ENCODE data around the gene PCDH9. TPM values are rescaled to one million over a fixed set of nuclear protein-coding genes. Genes with fewer than 3 reads are reported as not detected.

PCDH9 gene
- total and polyA plus RNA-seq, 7 experiments from 2014 or later = 0.08 to 1.3 (median 0.21) TPM

- Histone ChIP-seq H3K9me3 (ENCODE audit: control insufficient read depth in 2 of 3, low read length in 3 of 3) (no peaks in the 10 kb centered on the region), H3K27me3 (ENCODE audit: control insufficient read depth in 2 of 2, insufficient read depth in 2 of 2, low read length in 2 of 2) (no peaks in the 10 kb centered on the region), H3K36me3 (ENCODE audit: control insufficient read depth in 2 of 3, insufficient read depth in 3 of 3, low read length in 3 of 3) (no peaks in the 10 kb centered on the region), H3K27ac (ENCODE audit: low read depth, low read length) (no peak overlapping the region), H3K4me3 (ENCODE audit: low read length) (no peak overlapping the region), H3K4me1 (ENCODE audit: control insufficient read depth in 2 of 2, insufficient read depth in 2 of 2, low read length in 2 of 2) (no peaks in the 10 kb centered on the region)
- H3K9me3 Mint-ChIP-seq = peaks cover 0 to 5% (median 0%) of the 10 kb centered on the region in 11 donors
- ChIA-PET CTCF (no interaction called here), POLR2A (no interaction called here)
- ATAC-seq = no peak
- no peaks in the 10 kb centered on the region for H3K36me3 Mint-ChIP-seq
- no peak overlapping the region for H3K27ac Mint-ChIP-seq
- intact Hi-C loops (cut with micrococcal nuclease) = no loop called here
- no peak overlapping the region for H3K4me3 Mint-ChIP-seq
- no peaks in the 10 kb centered on the region for H3K4me1 Mint-ChIP-seq
- H3K27me3 Mint-ChIP-seq = no peaks in the 10 kb centered on the region
- no peak for DNase-seq
Observed at GRCh38 chr13:66557357-66557756, 672.8 kb downstream of the PCDH9 start.

- Mint-ChIP-seq H3K27ac (no peak overlapping the region), H3K4me3 (no peak overlapping the region), H3K4me1 (no peaks in the 10 kb centered on the region), H3K9me3 (peaks cover 0 to 5% (median 0%) of the 10 kb centered on the region in 11 donors), H3K27me3 (no peaks in the 10 kb centered on the region), H3K36me3 (no peaks in the 10 kb centered on the region)
- Histone ChIP-seq H3K36me3 (ENCODE audit: control insufficient read depth in 2 of 3, insufficient read depth in 3 of 3, low read length in 3 of 3) (no peaks in the 10 kb centered on the region), H3K27me3 (ENCODE audit: control insufficient read depth in 2 of 2, insufficient read depth in 2 of 2, low read length in 2 of 2) (no peaks in the 10 kb centered on the region), H3K27ac (ENCODE audit: low read depth, low read length) (no peak overlapping the region), H3K4me3 (ENCODE audit: low read length) (no peak overlapping the region), H3K9me3 (ENCODE audit: control insufficient read depth in 2 of 3, low read length in 3 of 3) (no peaks in the 10 kb centered on the region), H3K4me1 (ENCODE audit: control insufficient read depth in 2 of 2, insufficient read depth in 2 of 2, low read length in 2 of 2) (no peaks in the 10 kb centered on the region)
- DNase-seq (no peak), ATAC-seq (no peak)
- CTCF ChIA-PET = no interaction called here
- POLR2A ChIA-PET = no interaction called here
- intact Hi-C loops (cut with micrococcal nuclease) = no loop called here
Observed at GRCh38 chr13:66556306-66556705, 673.8 kb downstream of the PCDH9 start.

- no peaks in the 10 kb centered on the region for H3K27me3 Mint-ChIP-seq
- POLR2A ChIA-PET = no interaction called here
- H3K9me3 Mint-ChIP-seq = peaks cover 0 to 5% (median 0%) of the 10 kb centered on the region in 11 donors
- DNase-seq (no peak), ATAC-seq (no peak)
- H3K4me3 ChIP-seq (ENCODE audit: low read length) = no peak overlapping the region
- no peaks in the 10 kb centered on the region for H3K36me3 ChIP-seq (ENCODE audit: control insufficient read depth in 2 of 3, insufficient read depth in 3 of 3, low read length in 3 of 3)
- no peak overlapping the region for H3K4me3 Mint-ChIP-seq
- intact Hi-C loops (cut with micrococcal nuclease) = no loop called here
- no peaks in the 10 kb centered on the region for H3K9me3 ChIP-seq (ENCODE audit: control insufficient read depth in 2 of 3, low read length in 3 of 3)
- CTCF ChIA-PET = no interaction called here
- H3K36me3 Mint-ChIP-seq = no peaks in the 10 kb centered on the region
- H3K4me1 Mint-ChIP-seq = no peaks in the 10 kb centered on the region
- no peaks in the 10 kb centered on the region for H3K4me1 ChIP-seq (ENCODE audit: control insufficient read depth in 2 of 2, insufficient read depth in 2 of 2, low read length in 2 of 2)
- no peaks in the 10 kb centered on the region for H3K27me3 ChIP-seq (ENCODE audit: control insufficient read depth in 2 of 2, insufficient read depth in 2 of 2, low read length in 2 of 2)
- H3K27ac ChIP-seq (ENCODE audit: low read depth, low read length) = no peak overlapping the region
- H3K27ac Mint-ChIP-seq = no peak overlapping the region
Observed at GRCh38 chr13:66553391-66553790, 676.7 kb downstream of the PCDH9 start.

GRCh38 chr13:66551128-66551527, 679.0 kb downstream of the PCDH9 start:
- H3K27me3 Mint-ChIP-seq = no peaks in the 10 kb centered on the region
- ChIA-PET CTCF (no interaction called here), POLR2A (no interaction called here)
- DNase-seq (no peak), ATAC-seq (no peak)
- H3K9me3 Mint-ChIP-seq = no peaks in the 10 kb centered on the region
- Histone ChIP-seq H3K27me3 (ENCODE audit: control insufficient read depth in 2 of 2, insufficient read depth in 2 of 2, low read length in 2 of 2) (no peaks in the 10 kb centered on the region), H3K4me3 (ENCODE audit: low read length) (no peak overlapping the region), H3K4me1 (ENCODE audit: control insufficient read depth in 2 of 2, insufficient read depth in 2 of 2, low read length in 2 of 2) (no peaks in the 10 kb centered on the region), H3K9me3 (ENCODE audit: control insufficient read depth in 2 of 3, low read length in 3 of 3) (no peaks in the 10 kb centered on the region), H3K36me3 (ENCODE audit: control insufficient read depth in 2 of 3, insufficient read depth in 3 of 3, low read length in 3 of 3) (no peaks in the 10 kb centered on the region), H3K27ac (ENCODE audit: low read depth, low read length) (no peak overlapping the region)
- intact Hi-C loops (cut with micrococcal nuclease) = no loop called here
- H3K36me3 Mint-ChIP-seq = no peaks in the 10 kb centered on the region
- no peak overlapping the region for H3K4me3 Mint-ChIP-seq
- H3K4me1 Mint-ChIP-seq = no peaks in the 10 kb centered on the region
- no peak overlapping the region for H3K27ac Mint-ChIP-seq

GRCh38 chr13:66547685-66548084, 682.5 kb downstream of the PCDH9 start:
- intact Hi-C loops (cut with micrococcal nuclease) = no loop called here
- ChIA-PET CTCF (no interaction called here), POLR2A (no interaction called here)
- H3K4me3 Mint-ChIP-seq = no peak overlapping the region
- no peaks in the 10 kb centered on the region for H3K27me3 Mint-ChIP-seq
- H3K4me3 ChIP-seq (ENCODE audit: low read length) = no peak overlapping the region
- DNase-seq (no peak), ATAC-seq (no peak)
- H3K4me1 ChIP-seq (ENCODE audit: control insufficient read depth in 2 of 2, insufficient read depth in 2 of 2, low read length in 2 of 2) = no peaks in the 10 kb centered on the region
- H3K36me3 ChIP-seq (ENCODE audit: control insufficient read depth in 2 of 3, insufficient read depth in 3 of 3, low read length in 3 of 3) = no peaks in the 10 kb centered on the region
- H3K27me3 ChIP-seq (ENCODE audit: control insufficient read depth in 2 of 2, insufficient read depth in 2 of 2, low read length in 2 of 2) = no peaks in the 10 kb centered on the region
- no peaks in the 10 kb centered on the region for H3K9me3 Mint-ChIP-seq
- no peak overlapping the region for H3K27ac ChIP-seq (ENCODE audit: low read depth, low read length)
- no peaks in the 10 kb centered on the region for H3K36me3 Mint-ChIP-seq
- H3K4me1 Mint-ChIP-seq = no peaks in the 10 kb centered on the region
- no peaks in the 10 kb centered on the region for H3K9me3 ChIP-seq (ENCODE audit: control insufficient read depth in 2 of 3, low read length in 3 of 3)
- H3K27ac Mint-ChIP-seq = no peak overlapping the region

- H3K4me3 Mint-ChIP-seq = no peak overlapping the region
- H3K9me3 Mint-ChIP-seq = no peaks in the 10 kb centered on the region
- CTCF ChIA-PET = no interaction called here
- no peak overlapping the region for H3K27ac ChIP-seq (ENCODE audit: low read depth, low read length)
- H3K4me1 ChIP-seq (ENCODE audit: control insufficient read depth in 2 of 2, insufficient read depth in 2 of 2, low read length in 2 of 2) = no peaks in the 10 kb centered on the region
- no peak overlapping the region for H3K4me3 ChIP-seq (ENCODE audit: low read length)
- H3K27ac Mint-ChIP-seq = no peak overlapping the region
- no peak for DNase-seq
- no peaks in the 10 kb centered on the region for H3K4me1 Mint-ChIP-seq
- POLR2A ChIA-PET = no interaction called here
- no peaks in the 10 kb centered on the region for H3K27me3 ChIP-seq (ENCODE audit: control insufficient read depth in 2 of 2, insufficient read depth in 2 of 2, low read length in 2 of 2)
- no peaks in the 10 kb centered on the region for H3K36me3 Mint-ChIP-seq
- H3K9me3 ChIP-seq (ENCODE audit: control insufficient read depth in 2 of 3, low read length in 3 of 3) = no peaks in the 10 kb centered on the region
- intact Hi-C loops (cut with micrococcal nuclease) = no loop called here
- H3K36me3 ChIP-seq (ENCODE audit: control insufficient read depth in 2 of 3, insufficient read depth in 3 of 3, low read length in 3 of 3) = no peaks in the 10 kb centered on the region
- no peaks in the 10 kb centered on the region for H3K27me3 Mint-ChIP-seq
- no peak for ATAC-seq
Observed at GRCh38 chr13:66546534-66547379, 683.4 kb downstream of the PCDH9 start.

- Mint-ChIP-seq H3K9me3 (peaks cover 0 to 7% (median 1%) of the 10 kb centered on the region in 11 donors), H3K36me3 (no peaks in the 10 kb centered on the region), H3K27me3 (no peaks in the 10 kb centered on the region), H3K4me1 (no peaks in the 10 kb centered on the region), H3K4me3 (no peak overlapping the region), H3K27ac (no peak overlapping the region)
- DNase-seq (no peak), ATAC-seq (no peak)
- Histone ChIP-seq H3K27me3 (ENCODE audit: control insufficient read depth in 2 of 2, insufficient read depth in 2 of 2, low read length in 2 of 2) (no peaks in the 10 kb centered on the region), H3K4me3 (ENCODE audit: low read length) (no peak overlapping the region), H3K27ac (ENCODE audit: low read depth, low read length) (no peak overlapping the region), H3K36me3 (ENCODE audit: control insufficient read depth in 2 of 3, insufficient read depth in 3 of 3, low read length in 3 of 3) (no peaks in the 10 kb centered on the region), H3K4me1 (ENCODE audit: control insufficient read depth in 2 of 2, insufficient read depth in 2 of 2, low read length in 2 of 2) (no peaks in the 10 kb centered on the region), H3K9me3 (ENCODE audit: control insufficient read depth in 2 of 3, low read length in 3 of 3) (no peaks in the 10 kb centered on the region)
- ChIA-PET CTCF (no interaction called here), POLR2A (no interaction called here)
- intact Hi-C loops (cut with micrococcal nuclease) = no loop called here
Observed at GRCh38 chr13:66543780-66544179, 686.4 kb downstream of the PCDH9 start.
